ENCODE measurements around the gene AMY1C.

Gene AMY1C

GRCh38 chr1:103761896-103762295 is 12.2 kb downstream of the AMY1C start:
- no peak overlapping the region for H3K27ac ChIP-seq
- no peak for DNase-seq
- no peaks in the 10 kb centered on the region for H3K9me3 ChIP-seq (ENCODE audit: severe bottlenecking)
- H3K4me3 ChIP-seq (ENCODE audit: low read depth, low read length), result no peak overlapping the region
- H3K36me3 ChIP-seq, result no peaks in the 10 kb centered on the region
- no peak for TF ChIP-seq CTCF (IDR thresholded peaks at IDR 0.05; ENCODE audit: low read depth, low read length)
- H3K27me3 ChIP-seq (ENCODE audit: insufficient read depth, low read depth, severe bottlenecking), result no peaks in the 10 kb centered on the region

GRCh38 chr1:103779932-103780331 is 30.2 kb downstream of the AMY1C start:
- H3K9me3 ChIP-seq (ENCODE audit: severe bottlenecking), result no peaks in the 10 kb centered on the region
- no peak overlapping the region for H3K27ac ChIP-seq
- no peak for DNase-seq
- no peaks in the 10 kb centered on the region for H3K27me3 ChIP-seq (ENCODE audit: insufficient read depth, low read depth, severe bottlenecking)
- no peaks in the 10 kb centered on the region for H3K36me3 ChIP-seq
- H3K4me3 ChIP-seq (ENCODE audit: low read depth, low read length), result no peak overlapping the region
- no peak for TF ChIP-seq CTCF (IDR thresholded peaks at IDR 0.05; ENCODE audit: low read depth, low read length)

DNA sequence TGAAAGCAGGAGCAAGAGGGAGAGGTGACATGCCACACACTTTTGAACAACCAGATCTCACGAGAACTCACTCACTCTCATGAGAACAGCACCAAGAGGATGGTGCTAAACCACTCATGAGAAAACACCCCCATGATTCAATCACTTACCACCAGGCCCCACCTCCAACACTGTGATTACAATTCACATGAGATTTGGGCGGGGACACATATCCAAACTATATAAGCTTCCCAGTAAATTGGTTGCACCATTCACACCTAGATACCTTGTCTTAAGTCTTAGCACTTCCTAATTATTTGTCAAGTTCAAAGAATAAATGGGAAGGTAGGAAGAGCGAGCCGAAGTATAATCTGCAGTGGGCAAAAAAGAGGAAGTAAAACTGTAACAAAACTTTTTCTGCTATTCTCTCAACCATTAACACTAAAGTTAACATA is 34.3 kb downstream of the AMY1C start:
- H3K9me3 ChIP-seq (ENCODE audit: severe bottlenecking), result no peaks in the 10 kb centered on the region
- no peaks in the 10 kb centered on the region for H3K36me3 ChIP-seq
- no peak overlapping the region for H3K27ac ChIP-seq
- no peak for TF ChIP-seq CTCF (IDR thresholded peaks at IDR 0.05; ENCODE audit: low read depth, low read length)
- no peak overlapping the region for H3K4me3 ChIP-seq (ENCODE audit: low read depth, low read length)
- H3K27me3 ChIP-seq (ENCODE audit: insufficient read depth, low read depth, severe bottlenecking), result no peaks in the 10 kb centered on the region
- no peak for DNase-seq

DNA sequence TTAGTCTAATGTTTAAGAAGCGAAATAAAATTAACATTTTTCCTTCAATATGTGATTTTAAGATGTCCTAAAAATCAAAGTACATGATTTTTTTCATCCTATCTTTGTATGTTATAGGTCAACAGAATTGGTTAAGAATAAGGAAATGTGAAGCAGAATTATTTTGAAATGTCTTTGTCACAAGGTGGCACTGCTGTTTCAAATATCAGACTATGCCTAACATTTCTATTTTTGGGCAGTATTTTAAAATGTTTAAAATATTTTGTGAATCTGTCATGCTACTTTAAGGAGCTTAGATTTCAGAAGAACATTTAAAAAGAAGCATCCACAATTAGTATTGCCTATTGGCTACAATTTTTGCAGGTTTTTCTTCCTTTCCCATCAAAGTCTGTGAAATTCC is 38.7 kb downstream of the AMY1C start:
- H3K27ac ChIP-seq, result no peak overlapping the region
- no peaks in the 10 kb centered on the region for H3K9me3 ChIP-seq (ENCODE audit: severe bottlenecking)
- H3K36me3 ChIP-seq, result no peaks in the 10 kb centered on the region
- H3K4me3 ChIP-seq (ENCODE audit: low read depth, low read length), result no peak overlapping the region
- DNase-seq, result no peak
- no peak for TF ChIP-seq CTCF (IDR thresholded peaks at IDR 0.05; ENCODE audit: low read depth, low read length)
- no peaks in the 10 kb centered on the region for H3K27me3 ChIP-seq (ENCODE audit: insufficient read depth, low read depth, severe bottlenecking)

DNA sequence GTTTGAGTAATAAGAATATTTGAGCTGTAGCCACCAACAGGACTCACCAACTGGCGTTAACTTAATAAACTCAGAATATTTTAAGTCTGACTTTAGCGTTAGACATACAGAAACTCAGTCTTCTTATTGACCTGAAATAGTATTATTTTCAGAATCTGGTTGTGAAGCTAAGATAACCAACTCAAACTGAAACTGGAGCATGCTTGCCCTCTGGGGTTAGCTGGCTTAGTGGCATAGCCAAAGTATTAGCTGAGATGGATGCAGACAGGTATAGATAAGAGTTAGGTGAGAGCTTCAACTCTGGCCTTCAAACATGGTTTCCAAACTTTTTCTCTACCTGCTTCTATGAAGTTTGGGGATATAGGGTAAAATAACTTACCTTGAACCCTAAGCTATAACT is 40.5 kb downstream of the AMY1C start:
- Histone ChIP-seq H3K27ac (no peak overlapping the region), H3K27me3 (ENCODE audit: insufficient read depth, low read depth, severe bottlenecking) (no peaks in the 10 kb centered on the region), H3K4me3 (ENCODE audit: low read depth, low read length) (no peak overlapping the region), H3K9me3 (ENCODE audit: severe bottlenecking) (no peaks in the 10 kb centered on the region), H3K36me3 (no peaks in the 10 kb centered on the region)
- no peak for TF ChIP-seq CTCF (IDR thresholded peaks at IDR 0.05; ENCODE audit: low read depth, low read length)
- no peak for DNase-seq
